ENCODE results near the gene IL4. TPM values are rescaled to one million over a fixed set of nuclear protein-coding genes. Genes with fewer than 3 reads are reported as not detected.

Gene IL4
- total RNA-seq, 4 donors from 2014 or later, result not detected

DNA sequence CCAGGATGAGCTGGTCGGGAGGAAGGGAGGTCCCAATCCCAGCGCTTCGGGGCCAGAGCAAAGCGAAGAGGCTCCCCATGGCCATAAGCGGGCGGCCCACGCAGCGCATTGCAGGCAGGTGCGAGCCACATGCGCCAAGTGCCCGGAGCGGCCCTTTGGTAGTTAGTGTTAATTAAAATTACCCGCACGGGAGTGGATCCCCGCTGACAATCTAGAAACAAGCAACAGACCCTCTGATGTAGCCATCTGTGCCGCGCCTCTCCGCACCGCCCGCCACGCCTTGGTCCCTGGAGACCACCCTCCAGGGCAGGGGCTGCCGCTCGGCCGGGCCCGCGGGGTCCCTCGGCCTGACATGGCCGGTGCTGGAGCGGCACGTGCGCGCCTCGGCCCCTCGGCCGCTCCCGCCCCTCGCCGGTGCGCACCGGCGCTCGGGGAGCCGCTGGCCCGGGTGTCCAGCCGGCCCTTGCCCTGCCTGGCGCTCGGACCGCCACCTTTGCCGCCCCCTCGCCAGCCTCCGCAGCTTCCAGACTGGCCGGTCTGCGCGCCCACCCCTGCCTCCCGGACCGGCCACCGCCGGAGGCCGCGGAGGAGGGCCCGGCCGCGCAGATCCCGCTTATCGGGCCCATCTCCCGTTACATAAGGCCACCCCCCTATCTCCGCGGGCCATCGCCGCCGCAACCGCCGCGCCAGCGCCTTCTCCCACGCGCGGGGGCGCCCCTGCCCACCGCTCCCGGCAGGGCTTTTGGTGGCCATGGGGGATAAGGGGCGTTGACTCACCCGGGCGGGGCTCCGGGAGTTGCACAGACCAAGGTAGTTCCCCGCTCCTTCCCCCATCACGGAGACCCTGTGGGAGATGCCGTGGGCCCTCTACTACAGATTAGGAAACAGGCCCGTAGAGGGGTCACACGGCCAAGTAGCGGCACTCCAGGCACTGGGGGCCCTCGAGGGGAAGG is 17.7 kb upstream of the IL4 start:
- Histone ChIP-seq H3K4me3 (peak overlapping the region; percentile 20 to 53 (median 38)), H3K27ac (no peak overlapping the region), H3K27me3 (peaks cover 0 to 5% of the 10 kb centered on the region in 2 donors), H3K4me1 (peaks cover 0 to 11% (median 3%) of the 10 kb centered on the region in 4 donors), H3K36me3 (no peaks in the 10 kb centered on the region), H3K9me3 (no peaks in the 10 kb centered on the region)
- no peak for TF ChIP-seq POLR2A (IDR thresholded peaks at IDR 0.05)
- TF ChIP-seq, protein P1, sequence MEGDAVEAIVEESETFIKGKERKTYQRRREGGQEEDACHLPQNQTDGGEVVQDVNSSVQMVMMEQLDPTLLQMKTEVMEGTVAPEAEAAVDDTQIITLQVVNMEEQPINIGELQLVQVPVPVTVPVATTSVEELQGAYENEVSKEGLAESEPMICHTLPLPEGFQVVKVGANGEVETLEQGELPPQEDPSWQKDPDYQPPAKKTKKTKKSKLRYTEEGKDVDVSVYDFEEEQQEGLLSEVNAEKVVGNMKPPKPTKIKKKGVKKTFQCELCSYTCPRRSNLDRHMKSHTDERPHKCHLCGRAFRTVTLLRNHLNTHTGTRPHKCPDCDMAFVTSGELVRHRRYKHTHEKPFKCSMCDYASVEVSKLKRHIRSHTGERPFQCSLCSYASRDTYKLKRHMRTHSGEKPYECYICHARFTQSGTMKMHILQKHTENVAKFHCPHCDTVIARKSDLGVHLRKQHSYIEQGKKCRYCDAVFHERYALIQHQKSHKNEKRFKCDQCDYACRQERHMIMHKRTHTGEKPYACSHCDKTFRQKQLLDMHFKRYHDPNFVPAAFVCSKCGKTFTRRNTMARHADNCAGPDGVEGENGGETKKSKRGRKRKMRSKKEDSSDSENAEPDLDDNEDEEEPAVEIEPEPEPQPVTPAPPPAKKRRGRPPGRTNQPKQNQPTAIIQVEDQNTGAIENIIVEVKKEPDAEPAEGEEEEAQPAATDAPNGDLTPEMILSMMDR (IDR thresholded peaks at IDR 0.05), result peak in 2 of 6 experiments; percentile 3 to 5
- DNase-seq, result no peak

DNA sequence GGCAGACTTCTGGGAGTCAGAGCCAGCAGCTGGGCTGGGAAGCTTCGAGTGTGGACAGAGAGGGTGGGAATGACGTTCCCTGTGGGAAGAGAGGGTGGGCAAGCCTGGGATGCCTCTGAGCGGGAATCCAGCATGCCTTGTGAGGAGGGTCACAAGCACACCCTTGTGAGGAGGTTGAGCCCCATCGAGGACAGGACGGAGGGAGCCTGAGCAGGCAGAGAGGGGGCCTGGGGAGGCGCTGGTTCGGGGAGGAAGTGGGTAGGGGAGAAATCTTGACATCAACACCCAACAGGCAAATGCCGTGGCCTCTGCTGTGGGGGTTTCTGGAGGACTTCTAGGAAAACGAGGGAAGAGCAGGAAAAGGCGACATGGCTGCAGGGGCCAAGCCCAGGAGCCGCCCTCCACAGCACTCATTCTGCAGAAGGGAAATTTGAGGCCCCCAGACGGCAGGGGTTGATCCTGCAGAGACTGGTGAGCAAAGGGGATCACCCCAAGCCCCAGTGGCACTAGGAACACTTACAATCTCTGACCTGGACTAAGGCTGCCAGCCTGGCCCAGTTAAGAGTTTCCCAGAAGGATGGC is 16.9 kb upstream of the IL4 start:
- H3K36me3 ChIP-seq, result no peaks in the 10 kb centered on the region
- peaks cover 0 to 11% (median 3%) of the 10 kb centered on the region in 4 donors for H3K4me1 ChIP-seq
- H3K27me3 ChIP-seq, result peaks cover 0 to 5% of the 10 kb centered on the region in 2 donors
- no peaks in the 10 kb centered on the region for H3K9me3 ChIP-seq
- TF ChIP-seq POLR2A (IDR thresholded peaks at IDR 0.05), result no peak
- peak overlapping the region in 2 of 4 donors; percentile 37 to 40 for H3K4me3 ChIP-seq
- no peak overlapping the region for H3K27ac ChIP-seq
- no peak for DNase-seq

DNA sequence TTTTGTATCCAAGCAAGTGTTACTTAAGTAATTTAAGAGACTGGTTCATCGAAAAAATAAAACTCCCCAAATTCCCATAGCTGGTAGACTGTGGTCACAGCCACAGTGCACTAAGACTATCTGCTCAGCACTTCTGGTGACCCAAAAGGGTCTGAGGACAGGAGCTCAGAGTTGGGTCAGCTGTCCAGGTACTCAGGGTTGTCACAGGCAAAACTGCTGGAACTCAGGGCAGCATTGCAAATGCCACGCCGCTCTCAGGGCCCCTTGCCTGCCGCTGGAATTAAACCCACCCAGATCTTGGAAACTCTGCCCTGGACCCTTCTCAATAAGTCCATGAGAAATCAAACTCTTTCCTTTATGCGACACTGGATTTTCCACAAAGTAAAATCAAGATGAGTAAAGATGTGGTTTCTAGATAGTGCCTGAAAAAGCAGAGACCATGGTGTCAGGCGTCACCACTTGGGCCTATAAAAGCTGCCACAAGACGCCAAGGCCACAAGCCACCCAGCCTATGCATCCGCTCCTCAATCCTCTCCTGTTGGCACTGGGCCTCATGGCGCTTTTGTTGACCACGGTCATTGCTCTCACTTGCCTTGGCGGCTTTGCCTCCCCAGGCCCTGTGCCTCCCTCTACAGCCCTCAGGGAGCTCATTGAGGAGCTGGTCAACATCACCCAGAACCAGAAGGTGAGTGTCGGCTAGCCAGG is 16.0 kb upstream of the IL4 start, which contains the start of gene IL13:
TSS of gene IL13 (plus strand) at position 498 of the 705 bp plus-strand sequence. CDS start at position 512, 14 bp downstream.
- Histone ChIP-seq H3K4me1 (peaks cover 0 to 11% (median 3%) of the 10 kb centered on the region in 4 donors), H3K27ac (no peak within 1 kb of the TSS), H3K4me3 (no peak within 1 kb of the TSS), H3K36me3 (no peaks in the 10 kb centered on the region), H3K27me3 (peaks cover 0 to 5% of the 10 kb centered on the region in 2 donors), H3K9me3 (no peaks in the 10 kb centered on the region)
- no peak for TF ChIP-seq POLR2A (IDR thresholded peaks at IDR 0.05)
- TF ChIP-seq, protein P1 (IDR thresholded peaks at IDR 0.05), result no peak
- no peak for DNase-seq

DNA sequence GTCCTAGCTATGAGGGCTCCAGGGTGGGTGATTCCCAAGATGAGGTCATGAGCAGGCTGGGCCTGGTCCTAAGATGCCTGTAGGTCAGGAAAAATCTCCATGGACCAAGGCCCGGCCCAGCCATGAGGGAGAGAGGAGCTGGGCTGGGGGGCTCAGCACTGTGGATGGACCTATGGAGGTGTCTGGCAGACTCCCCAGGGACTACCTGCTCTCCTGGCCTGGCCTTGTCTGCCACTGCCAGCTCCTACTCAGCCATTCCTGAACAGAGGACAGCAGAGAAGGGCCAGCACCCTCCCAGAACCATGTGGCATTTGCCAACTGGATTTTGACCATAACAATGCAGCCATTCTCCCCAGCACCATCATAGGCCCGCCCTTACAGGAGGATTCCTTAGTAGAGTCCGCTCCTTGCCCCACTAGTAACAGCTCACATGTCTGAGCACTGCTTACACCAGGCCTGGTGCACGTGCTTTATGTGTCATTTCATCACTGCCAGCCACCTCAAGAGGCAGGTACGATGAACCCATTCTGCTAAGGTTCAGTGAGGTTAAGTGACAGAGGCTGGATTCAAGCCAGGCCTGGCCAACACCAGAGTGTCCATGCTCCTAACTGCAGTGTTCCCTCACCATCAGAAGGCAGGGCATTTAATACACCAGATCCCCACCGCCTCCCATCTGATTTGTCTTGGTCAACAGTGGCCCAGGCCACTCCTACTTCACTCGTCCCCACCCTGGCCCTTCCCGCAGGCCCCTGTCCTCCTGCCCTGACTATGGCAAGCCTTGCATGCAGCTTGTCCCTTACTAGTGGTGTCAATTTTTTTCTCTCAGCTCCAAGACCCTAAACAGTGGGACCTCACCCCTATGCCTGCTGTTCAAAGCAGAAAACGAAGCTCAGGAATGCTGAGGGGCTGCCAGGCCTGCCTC is 15.1 kb upstream of the IL4 start:
- Histone ChIP-seq H3K36me3 (no peaks in the 10 kb centered on the region), H3K9me3 (no peaks in the 10 kb centered on the region), H3K27me3 (peaks cover 0 to 5% of the 10 kb centered on the region in 2 donors), H3K27ac (no peak overlapping the region), H3K4me3 (no peak overlapping the region), H3K4me1 (peaks cover 0 to 11% (median 3%) of the 10 kb centered on the region in 4 donors)
- TF ChIP-seq POLR2A (IDR thresholded peaks at IDR 0.05), result no peak
- DNase-seq, result no peak

DNA sequence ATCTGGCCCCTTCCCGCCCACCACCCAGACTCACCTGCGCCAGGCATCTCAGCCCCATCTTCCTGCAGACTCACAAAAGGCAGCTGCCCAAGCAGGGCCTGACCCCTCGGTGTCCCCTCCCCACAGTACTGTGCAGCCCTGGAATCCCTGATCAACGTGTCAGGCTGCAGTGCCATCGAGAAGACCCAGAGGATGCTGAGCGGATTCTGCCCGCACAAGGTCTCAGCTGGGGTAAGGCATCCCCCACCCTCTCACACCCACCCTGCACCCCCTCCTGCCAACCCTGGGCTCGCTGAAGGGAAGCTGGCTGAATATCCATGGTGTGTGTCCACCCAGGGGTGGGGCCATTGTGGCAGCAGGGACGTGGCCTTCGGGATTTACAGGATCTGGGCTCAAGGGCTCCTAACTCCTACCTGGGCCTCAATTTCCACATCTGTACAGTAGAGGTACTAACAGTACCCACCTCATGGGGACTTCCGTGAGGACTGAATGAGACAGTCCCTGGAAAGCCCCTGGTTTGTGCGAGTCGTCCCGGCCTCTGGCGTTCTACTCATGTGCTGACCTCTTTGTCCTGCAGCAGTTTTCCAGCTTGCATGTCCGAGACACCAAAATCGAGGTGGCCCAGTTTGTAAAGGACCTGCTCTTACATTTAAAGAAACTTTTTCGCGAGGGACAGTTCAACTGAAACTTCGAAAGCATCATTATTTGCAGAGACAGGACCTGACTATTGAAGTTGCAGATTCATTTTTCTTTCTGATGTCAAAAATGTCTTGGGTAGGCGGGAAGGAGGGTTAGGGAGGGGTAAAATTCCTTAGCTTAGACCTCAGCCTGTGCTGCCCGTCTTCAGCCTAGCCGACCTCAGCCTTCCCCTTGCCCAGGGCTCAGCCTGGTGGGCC is 13.9 kb upstream of the IL4 start:
- H3K4me1 ChIP-seq, result peaks cover 0 to 11% (median 3%) of the 10 kb centered on the region in 4 donors
- DNase-seq, result no peak
- H3K9me3 ChIP-seq, result no peaks in the 10 kb centered on the region
- no peak overlapping the region for H3K27ac ChIP-seq
- no peaks in the 10 kb centered on the region for H3K36me3 ChIP-seq
- no peak overlapping the region for H3K4me3 ChIP-seq
- TF ChIP-seq, protein P1 (IDR thresholded peaks at IDR 0.05), result no peak
- no peak for TF ChIP-seq POLR2A (IDR thresholded peaks at IDR 0.05)
- H3K27me3 ChIP-seq, result peaks cover 0 to 5% of the 10 kb centered on the region in 2 donors

All from Peyer's patch (tissue), 4 donors.